ENCODE measurements around the gene MESP2.

Gene MESP2

DNA sequence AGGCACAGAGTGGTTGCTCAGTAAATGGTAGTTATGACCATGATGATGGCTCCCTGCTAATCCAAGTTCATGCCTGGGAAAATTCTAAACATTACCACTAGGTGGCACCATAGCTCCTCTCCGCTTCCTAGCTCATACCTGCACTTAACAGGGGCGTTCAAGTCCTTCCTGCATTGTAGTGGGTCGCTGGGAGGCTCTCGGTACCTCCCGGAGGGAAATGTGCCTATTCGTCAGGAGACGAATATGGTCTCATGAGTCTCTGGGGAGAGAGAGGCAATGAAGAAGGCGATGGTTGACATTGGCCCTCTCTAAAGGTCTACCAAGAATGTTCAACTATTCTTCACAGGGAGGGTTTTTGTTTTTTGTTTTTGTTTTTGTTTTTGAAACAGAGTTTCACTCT, 36.0 kb upstream of the MESP2 start:
- H3K4me1 ChIP-seq = no peaks in the 10 kb centered on the region
- H3K9me3 ChIP-seq = no peaks in the 10 kb centered on the region
- TF ChIP-seq, protein P1, sequence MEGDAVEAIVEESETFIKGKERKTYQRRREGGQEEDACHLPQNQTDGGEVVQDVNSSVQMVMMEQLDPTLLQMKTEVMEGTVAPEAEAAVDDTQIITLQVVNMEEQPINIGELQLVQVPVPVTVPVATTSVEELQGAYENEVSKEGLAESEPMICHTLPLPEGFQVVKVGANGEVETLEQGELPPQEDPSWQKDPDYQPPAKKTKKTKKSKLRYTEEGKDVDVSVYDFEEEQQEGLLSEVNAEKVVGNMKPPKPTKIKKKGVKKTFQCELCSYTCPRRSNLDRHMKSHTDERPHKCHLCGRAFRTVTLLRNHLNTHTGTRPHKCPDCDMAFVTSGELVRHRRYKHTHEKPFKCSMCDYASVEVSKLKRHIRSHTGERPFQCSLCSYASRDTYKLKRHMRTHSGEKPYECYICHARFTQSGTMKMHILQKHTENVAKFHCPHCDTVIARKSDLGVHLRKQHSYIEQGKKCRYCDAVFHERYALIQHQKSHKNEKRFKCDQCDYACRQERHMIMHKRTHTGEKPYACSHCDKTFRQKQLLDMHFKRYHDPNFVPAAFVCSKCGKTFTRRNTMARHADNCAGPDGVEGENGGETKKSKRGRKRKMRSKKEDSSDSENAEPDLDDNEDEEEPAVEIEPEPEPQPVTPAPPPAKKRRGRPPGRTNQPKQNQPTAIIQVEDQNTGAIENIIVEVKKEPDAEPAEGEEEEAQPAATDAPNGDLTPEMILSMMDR (IDR thresholded peaks at IDR 0.05) = peak; percentile 88 to 91
- DNase-seq = no peak
- H3K36me3 ChIP-seq = no peaks in the 10 kb centered on the region
- intact Hi-C loops (cut with DNase I; ENCODE audit: low total_unique reads) = no loop called here
- H3K27ac ChIP-seq = no peak overlapping the region
- H3K4me3 ChIP-seq = no peak overlapping the region
- peaks cover 0 to 9% of the 10 kb centered on the region in 2 donors for H3K27me3 ChIP-seq

DNA sequence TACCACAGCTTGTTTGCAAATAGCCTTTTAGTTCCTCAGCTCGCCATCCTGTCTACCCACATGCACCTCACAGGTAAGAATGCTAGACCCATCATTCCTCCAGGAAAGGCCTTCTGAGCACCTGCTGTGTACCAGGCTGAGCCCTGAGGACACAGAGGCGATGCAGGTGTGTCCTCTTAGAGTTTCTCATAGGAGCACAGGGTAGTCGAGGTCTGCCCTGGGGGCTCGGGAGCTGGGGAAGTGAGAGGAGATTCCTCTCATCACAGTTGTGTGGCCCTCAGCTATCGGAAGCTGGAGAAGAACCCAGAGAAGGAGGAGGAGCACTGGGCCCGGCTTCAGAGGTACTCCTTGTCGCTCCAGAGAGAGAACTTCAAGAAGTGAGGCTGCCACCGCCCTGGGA, 33.1 kb upstream of the MESP2 start:
- H3K4me3 ChIP-seq = no peak overlapping the region
- H3K36me3 ChIP-seq = no peaks in the 10 kb centered on the region
- no peak for DNase-seq
- intact Hi-C loops (cut with DNase I; ENCODE audit: low total_unique reads) = no loop called here
- H3K27me3 ChIP-seq = peaks cover 0 to 30% of the 10 kb centered on the region in 2 donors
- no peak overlapping the region for H3K27ac ChIP-seq
- no peaks in the 10 kb centered on the region for H3K9me3 ChIP-seq
- TF ChIP-seq, protein P1 (IDR thresholded peaks at IDR 0.05) = no peak
- no peaks in the 10 kb centered on the region for H3K4me1 ChIP-seq

DNA sequence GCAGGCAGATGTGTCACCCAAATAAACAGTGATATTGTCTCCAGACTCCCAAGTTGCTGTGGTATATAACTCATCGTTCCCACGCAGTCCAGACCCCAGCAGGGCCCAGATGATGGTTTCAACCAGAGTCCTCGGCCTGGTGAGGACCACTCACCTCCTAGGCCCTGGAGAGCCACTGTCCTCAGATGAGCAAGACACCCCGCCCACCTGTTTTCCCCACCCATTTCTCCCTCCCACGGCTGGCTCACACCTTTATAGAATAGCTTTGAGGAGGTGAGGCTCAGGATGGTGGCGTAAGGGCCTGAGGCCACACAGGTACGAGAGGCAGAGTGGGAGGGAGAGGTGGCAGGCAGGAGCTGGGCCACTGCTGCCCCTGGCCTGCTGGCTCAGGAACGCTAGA, 32.5 kb upstream of the MESP2 start:
- no peaks in the 10 kb centered on the region for H3K36me3 ChIP-seq
- DNase-seq = no peak
- TF ChIP-seq, protein P1 (IDR thresholded peaks at IDR 0.05) = no peak
- peaks cover 0 to 32% of the 10 kb centered on the region in 2 donors for H3K27me3 ChIP-seq
- no peak overlapping the region for H3K4me3 ChIP-seq
- no peaks in the 10 kb centered on the region for H3K4me1 ChIP-seq
- H3K27ac ChIP-seq = no peak overlapping the region
- intact Hi-C loops (cut with DNase I; ENCODE audit: low total_unique reads) = no loop called here
- no peaks in the 10 kb centered on the region for H3K9me3 ChIP-seq

DNA sequence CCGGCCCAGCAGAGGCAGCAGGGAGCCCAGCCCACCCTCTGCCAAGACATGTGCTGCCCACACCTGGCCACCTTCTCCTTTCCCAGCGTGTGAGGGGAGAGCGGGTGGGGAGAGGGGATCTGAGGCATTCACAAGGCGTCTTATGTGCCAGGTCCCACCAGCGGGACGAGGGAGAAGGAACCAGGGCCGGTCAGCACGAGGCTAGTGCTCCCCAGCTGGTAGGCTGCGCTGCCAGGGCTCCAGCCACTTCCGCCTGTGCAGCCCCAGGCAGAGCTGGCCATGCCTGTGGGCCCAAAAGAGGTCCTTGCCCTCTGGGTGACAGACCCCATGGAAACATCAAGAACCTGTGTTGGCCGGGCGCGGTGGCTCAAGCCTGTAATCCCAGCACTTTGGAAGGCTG, 31.0 kb upstream of the MESP2 start:
- Histone ChIP-seq H3K36me3 (no peaks in the 10 kb centered on the region), H3K4me1 (peaks cover 0 to 9% (median 4%) of the 10 kb centered on the region in 4 donors), H3K27ac (no peak overlapping the region), H3K27me3 (peaks cover 0 to 43% of the 10 kb centered on the region in 2 donors), H3K4me3 (no peak overlapping the region), H3K9me3 (no peaks in the 10 kb centered on the region)
- DNase-seq = no peak
- intact Hi-C loops (cut with DNase I; ENCODE audit: low total_unique reads) = no loop called here
- TF ChIP-seq, protein P1 (IDR thresholded peaks at IDR 0.05) = no peak

DNA sequence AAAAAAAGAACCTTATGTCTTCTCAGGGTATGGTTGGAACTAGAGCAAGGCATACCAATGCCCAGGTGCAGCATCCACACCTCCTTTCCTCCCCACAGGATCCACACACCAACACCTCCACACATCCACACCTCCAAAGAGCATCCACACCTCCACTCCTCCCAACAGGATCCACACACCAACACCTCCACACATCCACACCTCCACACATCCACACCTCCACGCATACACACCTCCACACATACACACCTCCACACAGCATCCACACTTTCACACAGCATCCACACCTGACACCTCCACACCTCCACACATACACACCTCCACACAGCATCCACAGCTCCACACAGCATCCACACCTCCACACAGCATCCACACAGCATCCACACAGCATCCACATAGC, 30.4 kb upstream of the MESP2 start:
- intact Hi-C loops (cut with DNase I; ENCODE audit: low total_unique reads) = no loop called here
- H3K4me3 ChIP-seq = no peak overlapping the region
- peaks cover 0 to 15% (median 9%) of the 10 kb centered on the region in 4 donors for H3K4me1 ChIP-seq
- TF ChIP-seq, protein P1 (IDR thresholded peaks at IDR 0.05) = no peak
- H3K27me3 ChIP-seq = peaks cover 0 to 43% of the 10 kb centered on the region in 2 donors
- H3K27ac ChIP-seq = no peak overlapping the region
- no peaks in the 10 kb centered on the region for H3K36me3 ChIP-seq
- H3K9me3 ChIP-seq = no peaks in the 10 kb centered on the region
- DNase-seq = no peak

DNA sequence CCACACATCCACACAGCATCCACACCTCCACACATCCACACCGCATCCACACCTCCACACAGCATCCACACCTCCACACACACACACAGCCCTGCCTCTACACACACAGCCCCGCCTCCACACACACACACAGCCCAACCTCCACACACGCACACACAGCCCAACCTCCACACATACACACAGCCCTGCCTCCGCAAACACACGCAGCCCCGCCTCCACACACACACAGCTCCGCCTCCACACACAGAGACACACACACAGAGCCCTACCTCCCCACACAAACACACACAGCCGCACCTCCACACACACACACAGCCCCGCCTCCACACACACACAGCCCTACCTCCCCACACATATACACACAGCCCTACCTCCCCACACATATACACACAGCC, 29.7 kb upstream of the MESP2 start:
- TF ChIP-seq, protein P1 (IDR thresholded peaks at IDR 0.05) = no peak
- Histone ChIP-seq H3K36me3 (no peaks in the 10 kb centered on the region), H3K27me3 (peaks cover 0 to 43% of the 10 kb centered on the region in 2 donors), H3K9me3 (no peaks in the 10 kb centered on the region), H3K27ac (no peak overlapping the region), H3K4me1 (peaks cover 0 to 21% (median 13%) of the 10 kb centered on the region in 4 donors), H3K4me3 (no peak overlapping the region)
- DNase-seq = no peak
- intact Hi-C loops (cut with DNase I; ENCODE audit: low total_unique reads) = no loop called here

Measured in tibial artery (tissue), 4 donors.